NAMALWA (cell line): ENCODE measurements around the gene P2RY10.
"Not testable (repeated sequence)": the region's sequence is repeated elsewhere in the genome, so short reads cannot be mapped to it uniquely, and the experiment has no call there.

ENCODE experiments used
- DNase-seq: peaks from one replicate; pipeline ENCODE4 v3.0.0-alpha.2; 2015; ENCODE audit warnings: low spot score

P2RY10 gene, protein sequence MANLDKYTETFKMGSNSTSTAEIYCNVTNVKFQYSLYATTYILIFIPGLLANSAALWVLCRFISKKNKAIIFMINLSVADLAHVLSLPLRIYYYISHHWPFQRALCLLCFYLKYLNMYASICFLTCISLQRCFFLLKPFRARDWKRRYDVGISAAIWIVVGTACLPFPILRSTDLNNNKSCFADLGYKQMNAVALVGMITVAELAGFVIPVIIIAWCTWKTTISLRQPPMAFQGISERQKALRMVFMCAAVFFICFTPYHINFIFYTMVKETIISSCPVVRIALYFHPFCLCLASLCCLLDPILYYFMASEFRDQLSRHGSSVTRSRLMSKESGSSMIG

DNA sequence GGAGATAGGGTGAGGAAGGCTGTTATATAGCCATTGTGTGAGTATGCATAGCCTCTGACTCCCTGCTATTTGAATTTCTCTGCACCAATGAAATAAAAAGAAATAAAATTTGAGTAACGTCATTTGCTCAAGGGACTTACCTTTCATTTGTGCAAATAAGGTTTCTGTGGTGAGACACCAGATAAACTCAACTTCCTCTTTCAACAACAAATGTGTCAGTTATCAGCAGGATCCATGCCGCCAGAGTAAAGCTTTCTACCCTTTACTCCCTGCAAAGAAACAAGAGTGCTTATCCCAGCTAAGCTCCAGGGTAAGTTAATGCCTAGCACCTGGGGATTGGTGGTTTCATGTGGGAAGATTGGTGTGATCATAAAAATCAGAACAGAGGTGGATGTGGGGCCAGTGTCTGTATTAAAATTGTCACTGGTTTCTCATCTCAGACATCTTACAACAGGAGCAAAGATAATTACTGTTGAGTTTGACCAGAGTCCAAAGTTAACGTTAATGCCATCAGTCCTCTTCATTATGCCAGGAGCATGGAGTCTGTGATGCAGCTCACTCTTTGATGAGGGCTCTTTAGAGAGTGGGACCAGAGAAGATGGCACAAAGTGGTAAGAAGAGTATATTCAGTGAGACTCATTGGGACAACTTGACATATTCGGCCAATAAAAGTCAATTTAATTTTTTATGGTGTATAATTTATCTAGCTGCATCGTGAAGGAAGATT is at the start of gene P2RY10:
TSS of gene P2RY10 (plus strand) at position 206 of the 727 bp plus-strand sequence. CDS start 15,130 bp downstream, outside the sequence.
- peak; percentile 74 for DNase-seq

DNA sequence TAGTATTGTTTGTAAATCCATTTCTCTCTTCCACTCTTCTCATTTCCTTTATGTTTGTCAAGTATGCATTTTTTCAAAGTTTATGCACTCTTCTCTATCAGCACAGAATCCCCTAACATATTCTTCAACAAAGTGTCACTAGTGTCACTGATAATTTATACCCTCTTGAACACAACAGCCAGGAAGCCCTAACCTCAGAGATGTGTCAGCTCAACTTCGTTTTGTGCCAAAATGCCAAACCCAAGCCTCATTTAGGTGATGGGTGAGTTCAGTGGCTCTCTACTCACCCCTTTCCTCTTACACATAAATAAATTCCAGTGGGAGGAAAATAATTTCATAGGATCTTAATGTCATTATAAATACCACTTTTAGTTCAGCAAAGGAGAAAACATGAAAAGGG is 22.4 kb upstream of the P2RY10 start:
- DNase-seq: no peak

DNA sequence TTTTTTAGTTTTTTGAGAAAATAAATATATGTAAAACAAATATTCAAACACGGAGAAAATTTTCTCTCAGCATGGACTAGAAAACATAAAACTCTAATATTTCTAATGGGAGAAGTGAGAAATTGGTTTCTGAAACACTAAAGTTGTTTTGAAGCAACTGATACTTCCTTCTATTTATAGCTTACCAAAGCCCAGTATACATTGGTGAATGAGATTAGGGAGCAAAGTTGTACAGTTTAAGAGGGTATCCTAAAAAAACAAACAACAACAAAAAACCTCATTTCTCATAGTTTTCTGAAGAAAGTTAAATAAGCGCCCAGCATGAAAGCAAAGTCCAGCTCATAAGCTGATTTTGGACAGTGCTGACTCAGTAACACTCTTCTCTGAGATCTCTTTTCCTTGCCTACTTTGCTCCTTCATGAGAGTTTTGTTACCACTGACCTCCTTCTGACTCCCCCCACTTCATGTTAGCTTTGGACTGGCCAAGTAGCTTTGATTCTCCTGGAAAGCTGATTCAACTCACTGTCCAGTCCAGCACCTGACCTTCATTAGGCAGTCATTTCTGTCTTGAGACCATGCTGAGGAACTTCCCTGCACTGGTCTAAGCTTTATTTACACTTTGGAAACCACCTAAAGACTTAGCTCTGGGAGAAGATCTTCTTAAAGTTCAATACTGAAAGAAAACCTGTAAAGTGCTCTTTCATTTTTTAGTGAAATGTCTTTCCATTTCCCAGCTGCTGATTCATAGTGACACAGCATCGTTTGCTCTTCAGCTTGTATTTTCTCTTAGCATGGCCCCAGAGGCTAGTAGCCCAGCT is 21.8 kb upstream of the P2RY10 start:
- DNase-seq: no peak

DNA sequence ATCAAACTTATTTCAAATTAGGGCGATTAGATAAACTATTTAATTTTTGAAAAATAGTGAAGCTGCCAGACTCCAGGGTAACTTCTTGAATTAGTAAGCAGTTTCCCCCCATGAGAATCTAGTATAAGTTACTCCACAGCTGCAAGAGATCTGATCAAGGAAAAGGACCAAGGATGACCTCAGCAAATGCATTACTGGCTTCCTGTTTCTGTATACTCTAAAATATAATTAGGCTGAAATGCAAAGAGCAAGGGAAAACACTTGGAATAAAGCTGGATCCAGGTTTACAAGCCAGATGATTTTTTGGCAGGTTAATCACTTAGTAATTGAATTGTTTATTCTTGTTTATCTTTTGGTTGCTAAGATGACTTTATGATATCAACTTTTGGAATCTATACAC is 13.4 kb upstream of the P2RY10 start:
- DNase-seq: no peak

DNA sequence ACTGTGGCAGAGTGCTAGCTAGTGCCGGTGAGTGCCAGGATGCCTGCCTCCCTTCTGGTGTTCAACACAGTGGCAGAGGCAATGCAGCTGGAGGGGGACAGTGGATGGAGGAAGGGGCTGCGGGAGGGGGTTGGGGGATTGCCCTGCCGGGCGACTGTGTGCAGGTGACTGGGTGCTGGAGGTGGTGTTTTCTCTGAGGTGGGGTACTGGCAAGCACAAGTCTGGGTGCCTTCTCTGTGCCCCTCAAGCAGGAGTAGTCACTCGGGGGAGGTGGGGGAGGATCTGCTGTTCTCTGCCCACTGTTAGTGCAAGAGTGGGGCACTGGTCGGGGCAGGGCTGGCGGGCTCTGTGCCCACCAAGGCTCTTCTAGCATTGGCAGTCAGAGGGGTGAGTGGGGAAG is 10.3 kb upstream of the P2RY10 start:
- no peak for DNase-seq

DNA sequence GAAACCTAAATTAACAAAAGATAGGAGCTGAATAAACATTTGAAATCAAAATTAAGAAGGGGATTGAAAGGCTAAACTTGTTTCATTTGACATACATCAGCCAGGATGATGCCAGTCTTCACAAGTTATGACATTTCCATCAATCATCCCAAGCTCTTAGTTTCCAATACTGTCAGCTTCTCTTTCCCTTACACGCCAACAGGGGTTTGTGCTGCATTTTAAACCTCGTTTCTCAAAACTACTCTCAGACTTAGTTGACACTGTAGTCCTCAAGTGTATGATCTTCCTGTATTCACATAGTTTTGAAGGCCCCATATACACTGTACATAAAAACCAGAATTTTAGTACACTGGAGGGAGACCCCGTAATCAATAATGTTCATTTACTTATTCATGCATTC is 840 bp upstream of the P2RY10 start:
- no peak for DNase-seq

DNA sequence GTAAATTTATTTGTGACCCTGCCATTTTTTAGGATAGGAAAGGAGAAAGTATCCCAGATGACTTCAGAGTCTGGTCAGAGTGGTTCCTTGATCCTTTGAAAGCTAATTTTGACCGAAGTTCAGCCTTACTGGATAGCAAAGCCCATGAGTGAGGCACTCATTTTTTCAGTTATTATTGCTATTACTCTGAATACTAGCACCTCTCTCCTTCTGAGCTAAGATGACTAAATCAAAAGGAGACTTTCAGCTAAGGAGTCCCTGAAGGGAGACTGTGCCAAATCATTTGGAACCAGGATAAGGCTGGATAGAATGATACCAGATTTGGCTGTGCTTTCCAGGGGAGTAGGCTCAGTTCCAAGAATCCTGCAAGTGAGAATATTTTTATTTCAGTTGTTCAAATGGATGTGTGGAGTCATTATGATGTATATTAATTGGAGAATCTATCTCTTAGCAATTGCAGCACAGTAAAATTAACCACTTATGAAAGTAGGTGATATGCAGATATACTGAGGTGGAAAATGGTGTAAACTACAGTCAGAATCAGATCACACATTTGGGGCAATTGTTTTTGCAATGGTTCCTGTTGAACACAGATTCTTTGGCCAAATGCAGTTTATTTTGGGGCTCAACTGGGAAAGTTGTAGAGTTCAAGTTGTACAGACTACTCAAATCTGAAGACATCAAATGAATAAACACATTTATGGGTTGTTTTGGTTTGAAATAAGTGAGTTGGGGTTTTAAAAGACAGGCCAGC is 1.2 kb downstream of the P2RY10 start:
- no peak for DNase-seq

DNA sequence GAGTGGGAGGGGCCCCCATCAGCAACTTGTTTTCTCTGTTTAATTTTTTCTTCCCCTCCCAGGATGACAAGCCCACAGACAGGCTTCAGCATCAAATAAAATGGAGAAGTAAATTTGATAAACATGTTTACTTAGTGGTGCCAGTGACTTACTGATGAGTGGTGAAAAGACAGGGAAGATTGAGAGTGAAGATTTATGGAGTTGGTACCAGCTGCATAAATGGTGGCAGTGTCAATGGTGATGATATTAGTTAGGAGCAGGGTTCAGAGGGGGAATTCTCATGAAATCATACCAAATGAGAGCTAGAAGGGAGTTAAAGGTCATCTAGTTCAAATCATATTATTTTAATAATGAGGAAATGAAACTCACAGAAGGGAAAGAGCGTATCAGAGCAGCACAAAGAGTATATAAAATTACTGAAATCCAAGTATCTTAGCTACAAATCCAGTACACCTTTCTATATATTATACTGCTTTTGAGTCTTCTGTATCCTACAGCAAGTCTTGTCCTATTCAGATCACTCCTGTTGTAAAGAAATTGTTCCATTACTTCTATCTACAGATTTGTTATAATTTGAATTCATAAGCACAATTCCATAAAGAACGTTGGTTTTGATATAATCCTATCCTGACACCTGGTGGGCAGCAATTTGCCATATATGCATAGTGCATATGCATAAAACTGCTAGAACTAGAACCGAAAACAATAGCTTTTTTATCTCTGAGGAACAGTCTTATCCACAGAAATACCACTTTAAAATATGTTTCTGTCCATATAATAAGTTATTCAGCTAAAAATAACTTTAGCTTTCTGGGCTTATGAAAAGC is 5.0 kb downstream of the P2RY10 start:
- DNase-seq: peak; percentile 37

DNA sequence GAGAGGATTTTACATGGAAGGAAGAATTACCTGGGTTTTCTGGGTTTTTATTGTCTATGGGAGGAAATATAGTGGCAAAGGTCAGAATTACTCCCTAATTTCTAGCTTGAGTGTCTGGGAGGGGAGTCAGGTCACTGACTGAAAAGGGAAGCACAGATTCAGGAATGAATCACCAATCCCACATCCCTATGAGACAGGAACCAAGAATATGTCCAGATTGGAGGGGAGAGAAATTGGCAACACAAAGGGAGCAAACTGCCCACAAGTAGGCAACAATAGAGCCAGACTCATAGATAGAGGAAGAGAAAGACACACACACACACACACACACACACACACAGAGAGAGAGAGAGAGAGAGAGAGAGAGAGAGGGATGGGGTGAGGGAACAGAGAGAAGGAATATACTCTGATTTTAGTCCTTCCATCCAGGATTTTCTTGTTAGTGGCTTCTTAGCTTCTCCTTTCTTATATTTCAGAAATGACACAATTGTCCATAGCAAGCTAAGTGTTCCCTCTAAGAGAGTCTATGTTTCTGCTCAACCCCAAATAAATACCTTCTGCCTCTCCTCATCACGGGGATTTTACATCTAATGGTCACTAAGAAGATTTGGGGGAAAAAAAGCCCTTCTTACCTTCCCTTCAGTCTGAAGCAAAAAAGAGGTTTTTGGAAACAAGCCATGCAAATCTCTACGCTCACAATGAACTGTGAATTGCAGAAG is 12.0 kb downstream of the P2RY10 start:
- no peak for DNase-seq

DNA sequence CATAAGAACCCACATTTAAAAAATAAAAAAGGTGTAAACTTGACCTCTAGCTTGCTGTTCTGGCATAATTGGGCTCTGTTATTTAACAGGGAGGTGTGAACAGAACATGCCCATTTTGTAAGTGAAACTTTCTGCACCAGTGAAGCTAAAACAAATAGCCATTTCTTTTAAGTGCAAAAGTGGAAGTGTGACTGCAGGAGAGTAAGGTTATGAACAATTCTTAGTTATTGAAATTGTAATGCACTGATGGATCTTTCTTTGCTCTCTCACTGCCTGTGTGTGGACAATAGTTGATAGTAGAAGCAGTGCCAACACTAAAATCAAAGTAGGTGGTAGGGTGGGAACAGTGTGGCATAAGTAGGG is 12.6 kb downstream of the P2RY10 start:
- DNase-seq: no peak

DNA sequence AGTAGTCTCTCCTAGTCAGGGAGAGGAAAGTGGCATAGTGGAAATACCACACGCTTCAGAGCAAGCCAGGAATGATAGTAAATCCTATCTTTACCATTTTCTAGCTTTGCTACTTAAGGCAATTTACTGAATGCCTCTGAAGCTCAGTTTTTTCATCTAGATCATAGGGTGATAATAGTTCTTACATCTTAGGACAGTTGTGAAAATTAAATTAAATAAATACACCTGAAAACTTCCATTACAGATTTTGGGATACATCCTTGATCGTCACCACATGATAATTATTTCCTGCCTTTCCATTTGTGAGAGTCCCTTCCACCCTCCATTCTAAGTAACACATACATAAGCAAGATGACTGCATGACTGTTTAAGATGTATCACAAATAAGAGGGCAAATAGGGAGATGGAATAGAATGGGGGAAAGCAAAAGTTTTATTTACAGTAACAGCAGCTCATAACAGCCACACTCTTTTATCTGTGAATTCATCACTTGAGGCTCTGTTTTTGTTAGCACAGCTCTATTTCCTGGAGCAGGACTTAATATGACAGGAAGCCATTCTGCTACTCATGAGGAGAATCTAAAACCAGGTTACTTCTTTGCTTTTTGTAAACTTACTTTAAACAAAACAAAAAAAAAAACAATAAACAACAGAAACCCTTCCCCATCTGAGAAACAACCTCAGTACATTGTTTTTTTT is 13.4 kb downstream of the P2RY10 start:
- DNase-seq: no peak

DNA sequence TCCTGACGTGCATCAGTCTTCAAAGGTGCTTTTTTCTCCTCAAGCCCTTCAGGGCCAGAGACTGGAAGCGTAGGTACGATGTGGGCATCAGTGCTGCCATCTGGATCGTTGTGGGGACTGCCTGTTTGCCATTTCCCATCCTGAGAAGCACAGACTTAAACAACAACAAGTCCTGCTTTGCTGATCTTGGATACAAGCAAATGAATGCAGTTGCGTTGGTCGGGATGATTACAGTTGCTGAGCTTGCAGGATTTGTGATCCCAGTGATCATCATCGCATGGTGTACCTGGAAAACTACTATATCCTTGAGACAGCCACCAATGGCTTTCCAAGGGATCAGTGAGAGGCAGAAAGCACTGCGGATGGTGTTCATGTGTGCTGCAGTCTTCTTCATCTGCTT is 15.7 kb downstream of the P2RY10 start:
- no peak for DNase-seq

DNA sequence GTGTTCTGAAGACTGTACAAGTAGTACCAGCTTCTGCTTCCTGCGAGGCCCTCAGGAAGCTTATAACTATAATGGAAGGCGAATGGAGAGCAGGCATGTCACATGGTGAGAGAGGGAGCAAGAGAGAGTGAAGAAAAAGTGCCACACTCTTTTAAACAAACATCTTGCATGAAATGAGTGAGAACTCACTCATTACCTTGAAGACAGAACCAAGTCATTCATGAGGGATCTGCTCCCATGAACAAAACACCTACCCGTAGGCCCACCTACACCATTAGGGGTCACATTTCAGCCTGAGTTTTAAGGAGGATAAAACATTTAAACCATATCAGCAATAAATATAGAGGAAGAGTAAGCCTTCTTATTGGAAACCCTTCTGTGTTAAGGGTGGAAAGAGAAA is 19.4 kb downstream of the P2RY10 start:
- no peak for DNase-seq

DNA sequence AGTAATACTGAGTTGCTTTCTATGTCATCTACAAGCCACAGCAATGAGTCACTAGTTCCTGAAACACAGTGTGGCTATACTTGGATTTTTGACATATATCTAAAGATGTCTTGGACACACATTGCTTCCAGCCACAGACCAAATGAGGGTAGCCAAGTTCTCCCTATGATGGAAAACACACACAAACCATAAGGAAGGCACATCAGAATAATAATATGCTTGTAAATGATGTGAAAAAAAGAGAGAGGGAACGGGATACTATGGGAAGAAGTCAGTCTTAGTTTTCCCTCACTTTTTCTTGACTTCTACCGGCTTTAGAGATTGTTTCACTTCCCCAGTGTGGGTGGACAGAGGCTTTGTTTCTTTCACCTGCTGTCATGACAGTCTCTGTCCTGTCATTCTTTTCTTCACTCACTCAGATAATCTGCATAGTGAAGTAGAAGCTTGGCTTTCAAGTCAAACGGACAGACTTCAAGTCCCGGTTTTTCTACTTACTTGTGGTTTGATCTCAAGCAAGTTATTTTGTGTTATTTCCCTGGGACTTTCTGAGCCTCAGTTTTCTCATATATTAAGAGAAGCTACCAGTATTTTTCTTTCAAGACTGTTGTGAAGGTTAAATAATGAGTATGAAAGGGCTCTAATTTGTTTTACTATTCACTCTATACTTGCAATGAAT is 34.7 kb downstream of the P2RY10 start:
- no peak for DNase-seq

DNA sequence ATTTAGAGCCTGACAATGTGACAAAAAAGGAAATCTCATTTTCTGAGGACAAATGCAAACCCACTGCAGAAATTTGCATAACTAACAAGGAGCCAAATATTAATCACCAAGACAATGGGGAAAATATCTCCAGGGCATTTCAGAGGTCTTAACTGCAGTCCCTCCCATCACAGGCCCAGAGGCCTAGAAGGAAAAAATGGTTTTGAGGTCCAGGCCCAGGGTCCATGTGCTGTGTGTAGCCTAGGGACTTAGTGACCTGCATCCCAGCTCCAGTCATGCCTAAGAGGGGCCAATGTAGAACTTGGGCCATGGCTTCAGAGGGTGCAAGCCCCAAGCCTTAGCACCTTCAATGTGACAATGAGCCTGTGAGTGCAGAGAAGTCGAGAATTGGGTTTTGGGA is 44.2 kb downstream of the P2RY10 start:
- DNase-seq: no peak

DNA sequence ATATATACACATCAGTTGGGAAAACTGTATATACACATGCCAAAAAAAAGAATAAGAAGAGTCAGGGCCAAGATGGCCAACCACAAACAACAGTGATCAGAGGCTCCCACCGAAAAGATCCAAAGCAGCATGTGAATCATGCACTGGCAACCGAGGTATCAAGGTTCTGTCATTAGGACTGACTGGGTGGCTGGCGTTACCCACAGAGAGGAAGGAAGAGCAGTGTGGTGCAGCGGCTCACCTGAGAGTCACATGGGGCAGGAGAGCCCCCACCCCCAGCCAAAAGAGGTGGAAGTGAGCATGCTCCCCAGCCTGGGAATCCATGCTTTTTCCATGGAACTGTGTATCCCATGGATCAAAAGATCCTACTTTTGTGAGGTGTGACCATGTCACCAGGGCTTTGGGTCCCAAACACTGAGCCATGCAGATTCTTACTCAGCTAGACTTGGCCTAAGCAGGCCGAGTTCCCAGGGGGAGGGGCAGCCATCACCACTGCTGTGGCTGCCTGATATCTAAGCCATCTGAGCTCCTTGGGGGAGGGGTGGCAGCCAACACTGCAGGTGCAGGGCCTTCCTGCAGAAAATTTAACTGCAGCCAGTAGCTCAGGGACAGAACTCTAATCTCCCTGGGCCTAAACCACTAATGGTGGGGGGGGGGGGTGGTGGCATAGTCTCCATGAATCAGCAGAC is 52.8 kb downstream of the P2RY10 start:
- peak; percentile 21 for DNase-seq

DNA sequence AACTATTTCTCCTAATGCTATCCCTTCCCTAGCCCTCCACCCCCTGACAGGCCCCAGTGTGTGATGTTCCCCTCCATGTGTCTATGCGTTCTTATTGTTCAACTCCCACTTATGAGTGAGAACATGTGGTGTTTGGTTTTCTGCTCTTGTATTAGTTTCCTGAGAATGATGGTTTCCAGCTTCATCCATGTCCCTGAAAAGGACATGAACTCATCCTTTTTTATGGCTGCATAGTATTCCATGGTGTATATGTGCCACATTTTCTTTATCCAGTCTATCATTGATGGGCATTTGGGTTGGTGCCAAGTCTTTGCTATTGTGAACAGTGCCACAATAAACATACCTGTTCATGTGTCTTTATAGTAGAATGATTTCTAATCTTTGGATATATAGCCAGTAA is 62.3 kb downstream of the P2RY10 start:
- not testable (repeated sequence) for DNase-seq
